KOPT-K1 (cell line): ENCODE results near the gene SLITRK6.
"Not testable (repeated sequence)": the region's sequence is repeated elsewhere in the genome, so short reads cannot be mapped to it uniquely, and the experiment has no call there.

Experiments
- H3K27ac ChIP-seq: fragments of 200-600 bp; sonication (generic); 2 replicates; pipeline ENCODE4 v1.5.1; 2016; ENCODE audit warnings: antibody characterized with exemption, mild to moderate bottlenecking, low read depth, low read length; ENCODE audit not compliant: poor library complexity, severe bottlenecking
- H3K36me3 ChIP-seq: fragments of 200-600 bp; sonication (generic); 2 replicates; pipeline ENCODE4 v1.5.1; 2017; ENCODE audit warnings: antibody characterized with exemption, mild to moderate bottlenecking, low read length, moderate library complexity; ENCODE audit not compliant: insufficient read depth
- H3K9me3 ChIP-seq: fragments of 200-600 bp; sonication (generic); 2 replicates; pipeline ENCODE4 v1.5.1; 2017; ENCODE audit warnings: antibody characterized with exemption, low read length, mild to moderate bottlenecking; ENCODE audit not compliant: insufficient read depth, poor library complexity, severe bottlenecking

Gene SLITRK6

DNA sequence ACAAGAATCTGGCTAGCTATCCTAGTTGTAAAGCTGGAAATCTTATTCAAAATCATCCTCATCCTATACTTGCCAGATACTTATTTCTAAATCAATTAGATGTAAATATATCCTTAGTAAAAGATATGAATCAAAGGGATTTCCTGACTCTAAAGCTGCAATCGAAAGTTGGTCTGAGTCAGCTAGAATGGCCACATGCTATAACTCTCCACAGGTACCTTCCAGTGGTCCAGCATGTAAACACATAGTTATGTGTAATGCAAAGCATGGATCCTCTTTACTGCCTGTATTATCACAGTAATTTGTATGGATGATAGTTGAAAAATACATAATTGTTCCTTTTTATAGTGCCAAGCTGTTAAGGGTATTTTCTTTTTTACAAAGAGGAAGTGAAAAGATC, 27.4 kb downstream of the SLITRK6 start:
- Histone ChIP-seq H3K27ac (no peak overlapping the region), H3K36me3 (no peaks in the 10 kb centered on the region), H3K9me3 (no peaks in the 10 kb centered on the region)

DNA sequence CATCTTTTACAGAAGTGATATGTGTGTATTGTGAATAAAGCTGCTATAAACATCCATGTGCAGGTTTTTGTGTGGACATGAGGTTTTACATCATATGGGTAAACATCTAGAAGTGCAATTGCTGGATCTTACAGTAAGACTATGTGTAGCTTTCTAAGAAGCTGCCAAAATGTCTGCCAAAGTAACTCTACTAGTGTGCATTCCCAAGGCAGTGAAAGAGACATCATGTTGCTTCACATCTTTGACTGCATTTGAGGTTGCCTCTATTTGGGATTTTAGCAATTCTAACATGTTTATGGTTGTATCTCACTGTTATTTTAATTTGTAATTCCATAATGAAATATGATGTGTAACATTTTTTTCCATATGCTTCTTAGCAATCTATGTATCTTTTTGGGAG, 30.3 kb downstream of the SLITRK6 start:
- H3K36me3 ChIP-seq = no peaks in the 10 kb centered on the region
- H3K9me3 ChIP-seq = no peaks in the 10 kb centered on the region
- no peak overlapping the region for H3K27ac ChIP-seq

DNA sequence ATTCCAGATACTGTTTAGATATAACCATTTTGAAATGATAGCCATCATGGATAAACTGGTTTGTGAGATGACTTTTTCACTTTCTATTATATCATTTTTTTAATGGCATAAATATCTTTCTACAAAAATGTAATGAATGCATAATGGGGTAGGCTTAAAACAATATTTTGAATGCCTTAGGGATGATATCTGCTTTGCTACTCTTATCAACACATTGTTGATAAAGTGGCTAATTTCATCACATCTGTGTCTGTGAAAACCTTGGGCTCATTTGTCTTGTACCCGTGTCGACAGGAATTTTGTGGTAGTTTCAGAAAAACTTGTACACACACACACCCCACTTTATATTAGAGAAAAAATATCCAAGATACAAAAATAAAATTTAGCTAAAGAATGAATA, 44.1 kb downstream of the SLITRK6 start:
- Histone ChIP-seq H3K27ac (no peak overlapping the region), H3K36me3 (no peaks in the 10 kb centered on the region), H3K9me3 (no peaks in the 10 kb centered on the region)

DNA sequence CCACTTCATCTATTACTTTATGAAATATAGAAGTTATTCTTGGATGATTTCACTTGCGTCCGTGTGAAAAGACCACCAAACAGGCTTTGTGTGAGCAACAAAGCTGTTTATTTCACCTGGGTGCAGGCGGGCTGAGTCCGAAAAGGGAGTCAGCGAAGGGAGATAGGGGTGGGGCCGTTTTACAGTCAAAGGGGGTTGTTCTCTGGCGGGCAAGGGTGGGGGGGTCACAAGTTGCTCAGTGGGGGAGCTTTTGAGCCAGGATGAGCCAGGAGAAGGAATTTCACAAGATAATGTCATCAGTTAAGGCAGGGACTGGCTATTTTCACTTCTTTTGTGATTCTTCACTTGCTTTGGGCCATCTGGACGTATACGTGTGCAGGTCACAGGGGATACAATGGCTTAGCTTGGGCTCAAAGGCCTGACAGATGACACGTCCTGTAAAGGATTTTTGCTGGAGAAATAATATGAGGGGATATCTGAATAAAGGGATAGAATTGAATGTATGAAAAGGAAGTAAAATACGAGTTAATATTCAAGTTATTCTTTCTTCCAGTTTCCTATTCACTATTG, 55.9 kb downstream of the SLITRK6 start:
- not testable (repeated sequence) for H3K9me3 ChIP-seq, H3K36me3 ChIP-seq, H3K27ac ChIP-seq
